Measurements from ENCODE around the gene PYGO2. TPM values are rescaled to one million over a fixed set of nuclear protein-coding genes. Genes with fewer than 3 reads are reported as not detected.
A peak's percentile ranks its signal among the peaks of the same experiment; 100 is the strongest.

PYGO2 gene
- total and polyA plus RNA-seq, 2 donors from 2014 or later = 26.9 to 32.8 TPM

- Histone ChIP-seq H3K9ac (ENCODE audit: low read length in 3 of 3) (no peak overlapping the region), H3K9me3 (ENCODE audit: control insufficient read depth in 2 of 3, insufficient read depth in 1 of 3, low read length in 3 of 3) (no peaks in the 10 kb centered on the region), H3K27ac (ENCODE audit: low read depth in 2 of 2, low read length in 2 of 2) (no peak overlapping the region), H3K27me3 (ENCODE audit: control insufficient read depth, insufficient read depth, low read length) (no peaks in the 10 kb centered on the region), H3K36me3 (ENCODE audit: control insufficient read depth in 2 of 3, insufficient read depth in 3 of 3, low read length in 3 of 3) (peaks cover 0 to 14% (median 5%) of the 10 kb centered on the region in 3 donors), H3K4me1 (ENCODE audit: control insufficient read depth in 2 of 3, insufficient read depth in 2 of 3, low read depth in 1 of 3, low read length in 3 of 3) (peaks cover 0 to 22% (median 11%) of the 10 kb centered on the region in 3 donors), H3K4me3 (ENCODE audit: low read length in 3 of 3) (no peak overlapping the region)
- intact Hi-C loops (cut with DNase I) = no loop called here
- no peak for TF ChIP-seq CTCF (IDR thresholded peaks at IDR 0.05; ENCODE audit: borderline replicate concordance, extremely low read depth, insufficient read depth)
- FAIRE-seq = no peak
- DNase-seq = no peak
Measured at GRCh38 chr1:154945160-154945961, 16.2 kb downstream of the PYGO2 start.

- intact Hi-C loops (cut with DNase I) = no loop called here
- DNase-seq = no peak
- peaks cover 0 to 24% (median 11%) of the 10 kb centered on the region in 3 donors for H3K4me1 ChIP-seq (ENCODE audit: control insufficient read depth in 2 of 3, insufficient read depth in 2 of 3, low read depth in 1 of 3, low read length in 3 of 3)
- H3K27me3 ChIP-seq (ENCODE audit: control insufficient read depth, insufficient read depth, low read length) = no peaks in the 10 kb centered on the region
- no peak overlapping the region for H3K9ac ChIP-seq (ENCODE audit: low read length in 3 of 3)
- TF ChIP-seq CTCF (IDR thresholded peaks at IDR 0.05; ENCODE audit: borderline replicate concordance, extremely low read depth, insufficient read depth) = no peak
- peaks cover 0 to 14% (median 5%) of the 10 kb centered on the region in 3 donors for H3K36me3 ChIP-seq (ENCODE audit: control insufficient read depth in 2 of 3, insufficient read depth in 3 of 3, low read length in 3 of 3)
- no peaks in the 10 kb centered on the region for H3K9me3 ChIP-seq (ENCODE audit: control insufficient read depth in 2 of 3, insufficient read depth in 1 of 3, low read length in 3 of 3)
- H3K27ac ChIP-seq (ENCODE audit: low read depth in 2 of 2, low read length in 2 of 2) = peak overlapping the region in 1 of 2 donors; percentile 45
- no peak for FAIRE-seq
- H3K4me3 ChIP-seq (ENCODE audit: low read length in 3 of 3) = no peak overlapping the region
Measured at GRCh38 chr1:154944401-154945159, 17.0 kb downstream of the PYGO2 start.

GRCh38 chr1:154943649-154944400 lies 17.8 kb downstream of the PYGO2 start:
- Histone ChIP-seq H3K27ac (ENCODE audit: low read depth in 2 of 2, low read length in 2 of 2) (peak overlapping the region in 1 of 2 donors; percentile 45), H3K4me1 (ENCODE audit: control insufficient read depth in 2 of 3, insufficient read depth in 2 of 3, low read depth in 1 of 3, low read length in 3 of 3) (peaks cover 0 to 24% (median 11%) of the 10 kb centered on the region in 3 donors), H3K27me3 (ENCODE audit: control insufficient read depth, insufficient read depth, low read length) (no peaks in the 10 kb centered on the region), H3K4me3 (ENCODE audit: low read length in 3 of 3) (no peak overlapping the region), H3K9ac (ENCODE audit: low read length in 3 of 3) (peak overlapping the region in 1 of 3 donors; percentile 6), H3K9me3 (ENCODE audit: control insufficient read depth in 2 of 3, insufficient read depth in 1 of 3, low read length in 3 of 3) (no peaks in the 10 kb centered on the region), H3K36me3 (ENCODE audit: control insufficient read depth in 2 of 3, insufficient read depth in 3 of 3, low read length in 3 of 3) (peaks cover 0 to 14% (median 5%) of the 10 kb centered on the region in 3 donors)
- intact Hi-C loops (cut with DNase I) = no loop called here
- FAIRE-seq (no peak), DNase-seq (peak in 3 of 5 donors; percentile 29 to 54 (median 40))
- TF ChIP-seq CTCF (IDR thresholded peaks at IDR 0.05; ENCODE audit: borderline replicate concordance, extremely low read depth, insufficient read depth) = peak; percentile 53

Data from kidney (tissue), 14 donors.